Activated CD4-positive, CD25-positive, alpha-beta regulatory T cell treated with anti-CD3 and anti-CD28 coated beads, Interleukin-2, amount 50 U/mL, for 16 hours (primary cell): ENCODE measurements around the gene ODC1.

Source experiments
- DNase-seq: peaks from one replicate; pipeline ENCODE4 v3.0.0-alpha.2; 2020; ENCODE audit warnings: low read depth, low spot score

Gene ODC1

GRCh38 chr2:10402062-10402585 is 46.0 kb downstream of the ODC1 start:
- no peak for DNase-seq

DNA sequence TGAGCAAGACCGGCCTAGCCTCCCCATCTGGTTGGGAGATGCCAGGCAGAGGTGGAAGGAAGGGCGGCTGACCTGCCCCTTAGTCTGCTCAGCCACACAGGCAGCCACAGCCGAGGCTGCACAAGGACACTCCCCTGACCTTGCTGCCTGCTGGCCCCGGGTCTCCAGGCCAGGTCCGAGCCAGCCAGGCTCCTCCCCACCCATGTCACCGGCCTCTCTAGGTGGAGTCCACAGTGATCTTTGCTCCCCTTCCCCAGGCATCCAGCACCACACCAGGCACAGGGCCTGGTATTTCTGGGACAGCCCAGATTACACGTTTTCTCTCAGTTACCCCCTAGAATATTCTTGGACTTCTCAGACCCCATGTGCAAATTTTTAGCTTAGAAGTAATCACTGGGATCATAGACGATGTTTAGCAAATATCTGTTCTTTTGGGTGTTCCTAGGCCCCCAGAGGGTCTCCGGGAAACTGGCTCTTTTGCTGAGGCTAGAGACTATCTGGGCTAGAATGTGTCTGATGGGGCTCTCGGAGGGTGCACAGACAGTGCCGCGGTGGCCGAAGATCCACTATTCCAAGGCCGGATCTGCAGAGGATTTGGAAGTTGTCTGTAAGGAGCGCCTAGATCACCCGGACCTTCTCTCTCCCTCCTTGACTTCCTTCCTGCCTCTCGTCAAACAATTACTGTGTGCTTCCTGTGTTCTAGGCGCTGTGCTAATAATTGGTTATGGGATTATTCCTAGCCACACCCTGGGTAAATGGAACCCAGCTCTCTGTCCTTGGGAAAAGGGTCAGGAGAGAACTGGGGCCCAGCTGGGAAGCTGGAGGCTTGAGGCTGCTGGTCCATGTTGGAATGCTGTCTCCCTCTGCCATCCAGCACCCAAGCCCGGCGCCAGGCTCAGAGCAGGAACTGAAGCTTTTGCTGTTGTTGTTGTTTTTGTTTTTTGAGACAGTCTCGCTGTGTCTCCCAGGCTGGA is 46.9 kb downstream of the ODC1 start:
- DNase-seq, result no peak

GRCh38 chr2:10400568-10400977 is 47.6 kb downstream of the ODC1 start:
- no peak for DNase-seq

GRCh38 chr2:10400002-10400401 is 48.1 kb downstream of the ODC1 start:
- DNase-seq, result no peak

DNA sequence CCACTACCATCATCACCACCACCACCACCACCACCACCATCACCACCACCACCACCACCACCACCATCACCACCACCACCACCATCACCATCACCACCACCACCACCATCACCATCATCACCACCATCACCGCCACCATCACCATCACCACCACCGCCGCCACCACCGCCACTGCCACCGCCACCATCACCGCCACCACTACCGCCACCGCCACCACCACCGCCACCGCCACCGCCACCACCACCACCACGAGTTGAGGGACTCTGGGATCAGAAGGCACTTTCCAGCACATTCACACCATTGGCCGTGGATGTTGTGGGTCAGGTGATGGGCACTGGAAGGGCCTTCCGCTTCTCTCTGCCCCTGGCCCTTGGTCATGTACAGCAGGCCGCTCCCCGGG is 48.8 kb downstream of the ODC1 start:
- DNase-seq, result no peak

GRCh38 chr2:10398496-10398895 is 49.6 kb downstream of the ODC1 start:
- no peak for DNase-seq

DNA sequence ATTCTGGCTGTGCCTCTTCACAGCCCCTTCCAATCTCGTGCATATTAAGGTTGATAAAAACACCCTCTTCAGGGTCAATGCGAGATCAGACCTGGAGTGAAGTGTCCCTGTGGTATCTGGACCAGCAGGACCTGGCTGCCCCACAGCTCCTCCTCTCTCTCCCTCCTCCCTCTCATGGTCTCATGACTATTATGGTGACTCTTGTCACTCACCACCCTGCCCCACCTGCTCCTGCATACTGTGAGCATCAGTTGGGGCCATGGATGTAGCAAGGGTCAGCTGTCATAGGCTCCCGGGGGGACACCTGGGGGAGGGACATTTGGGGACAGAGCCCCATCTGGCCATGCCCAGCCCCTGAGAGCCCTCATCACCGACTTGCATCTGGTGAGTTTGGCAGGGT is 50.2 kb downstream of the ODC1 start:
- DNase-seq, result no peak

DNA sequence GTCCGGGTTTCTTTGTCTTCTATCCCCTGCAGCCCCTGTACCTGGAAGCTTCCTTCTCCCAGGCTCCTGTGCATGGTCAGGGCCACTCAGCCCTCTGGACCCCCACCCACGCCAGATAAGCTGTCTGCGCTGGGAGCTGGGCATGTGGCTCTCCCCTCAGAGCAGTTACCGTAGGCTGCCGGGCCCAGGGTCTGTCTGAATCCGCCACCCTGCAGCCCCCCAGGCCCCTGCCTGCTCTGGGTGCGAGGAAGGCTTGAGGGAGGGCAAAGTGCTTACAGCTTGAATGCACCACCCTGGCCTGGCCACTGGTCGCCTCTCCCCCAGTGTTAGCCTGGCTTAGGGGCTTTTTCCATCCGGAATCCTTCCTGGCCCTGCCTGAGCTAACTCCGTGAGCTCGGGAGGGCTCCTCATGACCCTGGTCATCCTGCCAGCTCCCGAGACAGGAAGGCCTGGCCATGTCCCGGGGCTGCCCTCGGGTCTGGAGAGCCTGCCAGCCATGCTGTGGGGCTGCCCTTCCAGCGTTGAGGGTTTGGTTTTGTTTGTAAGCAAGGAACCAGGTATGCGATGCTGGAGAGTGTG is 50.7 kb downstream of the ODC1 start:
- DNase-seq, result no peak

DNA sequence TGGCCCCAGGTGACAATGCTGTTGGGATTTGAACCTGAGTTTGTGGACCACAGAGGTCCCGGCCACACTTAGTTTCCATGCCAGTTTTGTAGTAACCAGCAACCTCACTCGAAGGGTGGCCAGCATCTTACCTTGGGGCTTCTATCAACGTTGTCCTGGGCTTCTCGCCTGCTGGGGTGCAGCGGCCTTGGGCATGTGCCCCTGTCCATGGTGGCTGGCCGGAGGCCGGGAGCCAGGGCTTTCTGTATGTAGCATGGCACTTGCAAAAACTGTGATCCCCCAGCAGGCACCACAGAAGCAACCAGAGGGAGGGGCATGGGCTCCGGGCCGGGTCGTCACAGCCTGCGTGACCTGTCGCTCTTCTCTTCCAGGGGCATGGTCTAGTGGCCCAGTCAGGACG is 51.7 kb downstream of the ODC1 start:
- DNase-seq, result no peak

DNA sequence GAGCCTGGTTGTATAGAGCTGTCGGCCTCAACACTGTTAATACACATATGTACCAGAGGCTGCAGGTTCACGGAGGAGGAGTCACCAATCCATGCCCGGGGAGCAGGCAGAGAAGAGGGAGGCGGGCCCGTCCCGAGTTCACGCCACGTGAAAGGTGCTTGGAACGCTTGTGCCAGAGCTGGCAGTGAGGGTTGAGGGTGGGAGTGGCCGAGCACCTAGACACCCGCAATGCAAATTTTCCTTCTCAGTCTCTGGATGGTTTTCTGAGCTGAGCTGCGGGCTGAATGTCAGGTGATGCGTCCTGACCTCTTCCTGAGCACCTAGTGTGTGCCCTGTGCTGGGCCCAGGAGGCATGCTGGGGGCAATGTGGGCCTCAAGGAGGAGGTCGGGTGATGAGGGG is 52.2 kb downstream of the ODC1 start:
- DNase-seq, result no peak

DNA sequence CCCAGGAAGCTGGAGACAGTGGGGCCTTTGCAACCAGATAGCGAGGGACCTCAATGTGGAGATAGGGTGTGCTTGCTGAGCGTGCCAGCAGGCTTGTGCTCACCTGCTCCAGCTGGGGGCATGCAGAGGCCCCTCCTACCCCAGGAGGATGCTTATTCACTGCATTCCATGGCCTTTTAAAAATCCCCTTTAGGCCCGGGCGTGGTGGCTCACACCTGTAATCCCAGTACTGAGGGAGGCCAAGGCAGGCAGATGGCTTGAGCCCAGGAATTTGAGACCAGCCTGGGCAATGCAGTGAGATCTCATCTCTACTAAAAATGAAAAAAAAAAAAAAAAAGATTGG is 54.5 kb downstream of the ODC1 start:
- DNase-seq, result no peak

DNA sequence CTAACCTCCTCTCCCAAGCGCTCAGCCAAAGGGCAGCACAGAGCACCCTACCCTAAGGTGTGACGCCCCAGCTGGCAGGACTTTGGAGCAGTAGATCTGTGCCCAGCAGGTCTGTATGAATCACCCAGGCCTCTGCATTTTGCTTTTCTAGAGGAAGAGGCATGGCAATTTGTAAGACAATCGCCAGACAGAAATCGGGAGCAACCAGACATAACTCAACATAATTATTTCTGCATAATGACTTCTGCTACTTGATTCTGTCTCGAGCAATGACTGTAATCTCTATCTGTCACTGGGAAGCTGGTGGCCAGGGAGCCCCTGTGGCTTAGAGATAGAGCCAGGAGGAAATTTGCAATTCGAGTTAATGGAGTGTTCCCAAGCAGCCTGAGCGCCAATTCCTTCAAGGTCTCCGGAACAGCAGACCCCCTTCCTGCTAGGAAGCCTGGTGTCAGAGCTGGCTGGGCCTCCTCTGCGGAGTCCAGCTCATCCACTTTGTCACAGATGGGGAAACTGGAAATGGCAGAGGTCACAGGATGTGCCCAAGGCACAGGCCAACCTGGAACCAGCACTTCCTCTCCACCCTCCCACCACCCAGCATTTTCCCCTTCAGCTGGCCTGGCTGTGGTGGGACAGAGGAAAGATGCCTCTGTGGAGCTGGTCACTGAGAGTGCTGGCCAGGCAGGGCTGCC is 55.0 kb downstream of the ODC1 start:
- DNase-seq, result no peak

- no peak for DNase-seq
These were observed 55.6 kb downstream of the ODC1 start for GRCh38 chr2:10392548-10392947.

GRCh38 chr2:10392100-10392499 is 56.0 kb downstream of the ODC1 start:
- no peak for DNase-seq

DNA sequence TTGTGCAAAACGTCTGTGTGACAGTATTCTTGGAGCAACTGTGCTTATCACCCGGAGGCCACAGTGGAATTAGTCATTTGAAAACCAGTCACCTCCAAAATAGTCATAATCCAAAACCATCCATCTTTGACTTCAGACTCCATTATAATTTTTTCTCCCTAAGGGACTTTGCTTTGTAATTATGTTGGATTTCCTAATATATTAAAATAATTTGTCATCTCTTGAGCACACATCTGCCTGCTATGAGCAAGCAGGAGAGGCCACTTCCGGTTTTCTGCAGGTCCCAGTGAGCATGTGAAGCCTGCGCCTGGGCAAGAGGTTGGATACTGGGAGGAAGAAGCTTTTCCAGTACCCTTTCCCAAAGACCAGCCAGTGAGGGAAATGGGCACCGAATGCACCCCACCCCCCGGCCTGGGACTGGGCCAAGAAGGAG is 57.7 kb downstream of the ODC1 start:
- DNase-seq, result no peak
